ENCODE results near the gene ACVR1B.

Gene ACVR1B

DNA sequence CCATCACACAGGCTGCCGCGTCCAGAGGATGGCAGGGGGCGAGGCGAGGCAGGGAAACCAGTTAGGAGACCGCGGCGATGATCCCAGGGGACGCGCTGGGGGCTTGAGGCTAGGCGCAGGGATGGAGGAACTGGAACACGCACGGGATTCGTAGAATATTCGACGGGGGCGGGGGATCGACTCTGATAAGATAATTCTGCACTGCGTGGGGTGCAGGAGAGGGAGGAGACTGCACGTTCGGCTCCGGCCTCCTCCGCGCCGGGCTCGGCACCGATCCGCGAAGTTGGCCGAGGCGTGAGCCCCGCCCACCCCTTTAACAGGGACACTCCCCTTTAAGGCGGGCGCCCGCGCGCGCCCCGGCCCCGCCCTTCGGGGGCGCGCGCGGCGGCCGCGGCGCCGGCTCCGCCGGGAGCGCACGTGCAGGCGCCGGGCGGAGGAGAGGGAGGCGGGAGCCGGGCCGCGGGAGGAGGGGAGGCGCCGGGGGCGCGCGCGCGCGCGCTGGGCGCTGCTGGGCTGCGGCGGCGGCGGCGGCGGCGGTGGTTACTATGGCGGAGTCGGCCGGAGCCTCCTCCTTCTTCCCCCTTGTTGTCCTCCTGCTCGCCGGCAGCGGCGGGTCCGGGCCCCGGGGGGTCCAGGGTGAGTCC lies at the start of gene ACVR1B:
Gene ACVR1B, plus strand, starts transcription at position 501 of the 644 bp plus-strand sequence. Its CDS starts 45 bp downstream, at position 546.
- peak; percentile 90 for DNase-seq

DNA sequence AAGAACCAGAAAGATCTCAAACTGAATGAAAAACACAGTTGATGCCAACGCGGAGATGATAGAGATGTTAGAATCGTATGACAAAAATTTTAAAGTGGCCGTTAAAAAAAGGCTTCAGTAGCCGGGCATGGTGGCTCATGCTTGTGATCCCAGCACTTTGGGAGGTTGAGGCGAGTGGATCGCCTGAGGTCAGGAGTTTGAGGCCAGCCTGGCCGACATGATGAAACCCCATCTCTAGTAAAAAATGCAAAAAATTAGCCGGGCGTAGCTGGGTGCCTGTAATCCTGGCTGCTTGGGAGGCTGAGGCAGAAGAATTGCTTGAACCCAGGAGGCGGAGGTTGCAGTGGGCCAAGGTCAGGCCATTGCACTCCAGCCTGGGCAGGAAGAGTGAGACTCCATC lies 49.6 kb upstream of the ACVR1B start:
- DNase-seq = no peak

GRCh38 chr12:51904951-51905470 lies 46.5 kb upstream of the ACVR1B start:
- no peak for DNase-seq

- DNase-seq = peak; percentile 82
Measured at GRCh38 chr12:51905471-51906429, 45.7 kb upstream of the ACVR1B start.

DNA sequence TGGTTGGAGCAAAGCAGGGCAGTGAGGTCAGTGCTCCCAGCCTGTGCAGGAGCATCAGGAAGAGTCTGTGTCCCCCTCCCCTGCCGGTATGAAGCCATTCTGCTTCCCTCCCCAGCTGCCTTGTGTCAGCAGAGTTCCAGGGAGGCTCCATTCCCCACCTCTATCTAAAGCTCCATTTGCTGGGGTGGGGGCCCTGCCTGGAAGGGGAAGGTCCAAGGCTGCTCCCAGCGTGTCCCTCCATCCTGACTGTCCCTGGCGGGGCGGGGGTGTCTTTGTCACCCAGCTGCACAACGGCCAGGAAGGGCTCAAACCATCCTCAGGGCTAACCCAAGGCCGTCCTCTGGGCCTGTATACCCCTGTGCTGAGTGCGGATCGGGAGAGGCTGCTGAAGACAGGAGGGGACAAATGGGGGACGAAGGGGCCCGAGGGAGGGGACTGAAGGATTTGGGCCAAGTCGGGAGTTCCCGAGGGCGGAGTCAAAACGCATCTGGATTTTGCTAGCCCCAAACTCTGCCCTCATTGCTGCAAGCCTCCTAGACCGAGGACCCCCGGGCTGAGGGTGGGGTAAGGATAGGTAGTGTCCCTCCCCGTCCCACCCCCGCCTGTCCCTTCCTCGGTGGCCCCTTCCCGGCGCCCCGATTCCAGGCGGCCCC lies 44.9 kb upstream of the ACVR1B start:
- DNase-seq = peak; percentile 76

- DNase-seq = peak; percentile 78
Measured at GRCh38 chr12:51907083-51907855, 44.2 kb upstream of the ACVR1B start, which contains the start of gene ACVRL1. Gene ACVRL1, plus strand, starts transcription at chr12:51907504. Its CDS starts 4,971 bp downstream, at chr12:51912475.

GRCh38 chr12:51907856-51908425 lies 43.6 kb upstream of the ACVR1B start:
- DNase-seq = peak; percentile 46

DNA sequence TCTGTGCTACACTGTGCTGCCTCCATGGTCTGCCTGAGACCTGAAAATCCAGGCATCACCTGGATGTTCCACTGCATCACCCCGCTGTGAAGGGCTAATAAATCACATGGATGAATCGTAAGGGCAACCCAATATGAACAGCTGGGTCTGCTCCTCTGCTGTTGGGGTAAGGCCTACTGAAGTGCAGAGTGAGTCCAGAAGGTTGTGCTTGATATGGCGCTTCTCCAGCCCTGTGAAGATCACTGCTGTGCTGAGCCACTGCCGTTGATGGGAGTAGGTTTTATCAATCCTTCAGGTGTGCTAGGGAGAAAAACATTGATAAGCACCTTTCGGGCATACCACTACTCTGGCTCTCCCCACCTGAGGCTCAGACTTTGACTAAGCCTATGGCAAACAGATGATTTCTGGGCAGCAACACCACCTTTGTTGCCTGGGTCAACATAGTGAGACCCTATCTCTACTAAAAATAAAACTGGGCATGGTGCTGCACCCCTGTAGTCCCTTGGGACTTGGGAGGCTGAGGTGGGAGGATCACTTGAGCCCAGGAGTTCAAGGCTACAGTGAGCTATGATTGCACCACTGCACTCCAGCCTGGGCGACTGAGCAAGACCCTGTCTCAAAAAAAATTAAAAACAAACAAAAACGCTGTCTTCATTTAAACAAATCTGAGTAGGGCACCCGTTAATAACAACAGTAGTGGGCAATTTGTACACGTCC lies 42.5 kb upstream of the ACVR1B start:
- peak; percentile 36 for DNase-seq

DNA sequence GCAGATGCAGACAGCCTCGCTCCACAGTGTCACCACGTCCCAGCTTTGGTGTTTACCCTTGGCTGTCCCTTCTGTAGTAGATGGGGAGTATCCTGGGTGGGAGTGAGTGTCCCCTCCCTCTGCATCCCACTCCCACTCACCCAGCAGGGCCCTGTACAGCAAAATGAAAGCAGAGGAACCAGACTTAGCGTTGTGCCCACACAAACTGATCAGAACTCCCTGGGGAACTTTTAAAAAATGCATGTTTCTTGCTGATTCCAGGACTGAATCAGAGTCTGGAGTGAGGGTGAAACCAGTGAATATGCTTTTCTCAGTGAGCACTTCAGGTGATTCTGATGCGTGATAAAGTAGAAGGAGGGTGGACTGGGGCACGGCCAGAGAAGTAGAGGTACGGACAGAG lies 41.3 kb upstream of the ACVR1B start:
- DNase-seq = no peak

GRCh38 chr12:51910691-51911090 lies 40.8 kb upstream of the ACVR1B start:
- DNase-seq = peak; percentile 40

DNA sequence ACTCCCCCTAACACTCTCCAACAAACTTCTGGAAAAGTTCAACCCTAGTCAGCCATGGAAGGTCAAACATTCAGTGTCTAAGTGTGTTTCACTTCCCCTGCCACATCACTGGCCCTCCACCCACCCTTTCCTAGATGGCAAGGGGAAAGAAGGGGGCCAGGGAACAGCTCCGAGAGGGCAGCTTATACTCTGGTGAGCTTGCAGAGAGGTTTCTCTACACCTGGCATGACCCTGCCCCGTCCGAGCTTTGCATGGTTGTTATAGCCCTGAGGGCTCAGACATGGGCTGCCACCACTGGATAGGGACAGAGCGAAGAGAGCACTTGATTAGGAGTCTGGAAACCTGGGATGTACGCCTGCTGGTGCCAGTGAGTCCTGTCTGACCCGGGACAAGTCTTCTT lies 40.2 kb upstream of the ACVR1B start:
- no peak for DNase-seq

- DNase-seq = no peak
Measured at GRCh38 chr12:51911788-51912711, 39.4 kb upstream of the ACVR1B start.

GRCh38 chr12:51913071-51914033 lies 38.1 kb upstream of the ACVR1B start:
- no peak for DNase-seq

DNA sequence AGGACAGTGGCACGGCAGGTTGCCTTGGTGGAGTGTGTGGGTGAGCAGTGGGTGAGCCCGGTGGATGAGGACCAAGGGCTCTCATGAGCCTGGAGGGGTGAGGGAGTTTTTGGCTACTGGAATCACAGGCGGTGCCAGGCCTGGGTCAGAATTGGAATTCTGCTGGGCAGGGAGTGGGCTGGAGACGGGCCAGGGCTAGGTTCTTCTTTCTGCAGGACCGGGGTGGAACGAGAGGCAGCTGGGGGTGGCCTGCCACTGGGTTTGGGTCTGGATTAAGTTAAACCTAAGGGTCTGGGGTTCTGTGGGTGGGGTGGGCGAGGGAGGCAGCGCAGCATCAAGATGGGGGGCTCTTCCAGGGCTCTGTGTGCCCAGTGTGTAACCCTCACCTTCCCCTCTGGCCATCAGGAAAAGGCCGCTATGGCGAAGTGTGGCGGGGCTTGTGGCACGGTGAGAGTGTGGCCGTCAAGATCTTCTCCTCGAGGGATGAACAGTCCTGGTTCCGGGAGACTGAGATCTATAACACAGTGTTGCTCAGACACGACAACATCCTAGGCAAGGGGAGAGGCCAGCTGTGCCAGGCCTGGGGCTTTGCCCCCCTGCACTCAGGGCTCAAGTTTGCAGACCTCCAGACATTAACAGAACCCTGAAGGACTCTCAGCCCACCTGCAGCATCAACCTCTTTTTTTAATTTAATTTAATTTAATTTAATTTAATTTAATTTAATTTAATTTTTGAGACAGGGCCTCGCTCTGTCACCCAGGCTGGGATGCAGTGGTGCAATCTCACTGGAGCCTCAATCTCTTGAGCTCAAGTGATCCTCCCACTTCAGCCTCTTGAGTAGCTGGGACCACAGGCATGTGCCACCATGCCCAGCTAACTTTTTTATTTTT lies 37.2 kb upstream of the ACVR1B start:
- no peak for DNase-seq

DNA sequence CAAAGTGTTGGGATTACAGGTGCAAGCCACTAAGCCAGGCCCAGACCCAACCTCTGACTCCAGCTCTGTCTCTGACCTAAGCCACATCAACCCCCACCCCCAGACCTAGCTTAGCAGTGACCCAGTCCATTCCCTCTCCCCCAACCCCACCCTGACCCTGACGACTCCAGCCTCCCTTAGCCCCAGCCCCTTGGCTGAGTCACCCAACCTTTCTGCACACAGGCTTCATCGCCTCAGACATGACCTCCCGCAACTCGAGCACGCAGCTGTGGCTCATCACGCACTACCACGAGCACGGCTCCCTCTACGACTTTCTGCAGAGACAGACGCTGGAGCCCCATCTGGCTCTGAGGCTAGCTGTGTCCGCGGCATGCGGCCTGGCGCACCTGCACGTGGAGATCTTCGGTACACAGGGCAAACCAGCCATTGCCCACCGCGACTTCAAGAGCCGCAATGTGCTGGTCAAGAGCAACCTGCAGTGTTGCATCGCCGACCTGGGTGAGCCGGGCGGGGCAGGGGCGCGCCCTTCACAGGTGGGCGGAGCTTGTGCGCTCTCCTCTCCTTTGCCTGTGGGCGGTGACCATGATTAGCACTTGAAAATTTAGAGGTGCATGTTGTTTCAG lies 36.4 kb upstream of the ACVR1B start:
- no peak for DNase-seq

DNA sequence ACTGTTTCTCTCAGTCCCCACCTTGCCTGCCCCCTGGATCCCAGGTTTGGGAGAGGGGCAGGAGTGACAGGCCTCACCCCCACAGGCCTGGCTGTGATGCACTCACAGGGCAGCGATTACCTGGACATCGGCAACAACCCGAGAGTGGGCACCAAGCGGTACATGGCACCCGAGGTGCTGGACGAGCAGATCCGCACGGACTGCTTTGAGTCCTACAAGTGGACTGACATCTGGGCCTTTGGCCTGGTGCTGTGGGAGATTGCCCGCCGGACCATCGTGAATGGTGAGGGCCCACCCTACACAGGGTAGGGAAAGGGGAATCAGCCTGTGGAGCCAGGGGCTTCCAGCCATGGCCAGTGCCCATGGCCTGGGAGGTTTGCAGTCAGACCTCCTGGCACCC lies 35.5 kb upstream of the ACVR1B start:
- DNase-seq = no peak

DNA sequence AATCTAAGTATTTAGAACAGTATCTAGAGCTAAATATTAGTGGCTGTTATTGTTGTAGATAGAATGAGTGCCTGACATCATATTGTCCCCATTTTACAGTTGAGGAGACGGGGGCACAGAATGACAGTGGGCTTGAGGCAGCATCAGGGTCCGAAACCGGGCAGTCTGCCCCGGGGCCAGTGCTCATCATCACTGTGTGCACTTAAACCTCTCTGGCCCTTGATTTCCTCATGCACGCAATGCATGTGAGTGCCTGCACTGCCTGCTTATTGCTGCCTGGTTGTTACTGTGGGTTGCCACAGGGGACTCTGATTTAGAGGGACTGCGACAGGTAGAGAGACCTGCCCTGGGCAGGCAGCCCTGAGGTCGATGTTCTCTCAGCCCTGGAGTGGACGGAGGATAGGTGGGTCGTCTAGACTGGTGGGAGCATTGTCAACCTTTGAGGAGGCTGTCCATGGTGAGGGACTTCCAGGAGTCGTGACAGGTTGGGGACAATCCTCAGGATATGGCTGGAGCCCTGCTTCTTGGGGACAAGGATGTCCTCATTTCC lies 34.4 kb upstream of the ACVR1B start:
- DNase-seq = no peak

Data from right forelimb (tissue), 1 donor.